ENCODE measurements around the gene CTU2.
A peak's percentile ranks its signal among the peaks of the same experiment; 100 is the strongest.

The CTU2 gene

GRCh38 chr16:88747588-88748301, 41.4 kb downstream of the CTU2 start (continued):
- TF ChIP-seq, protein P1, sequence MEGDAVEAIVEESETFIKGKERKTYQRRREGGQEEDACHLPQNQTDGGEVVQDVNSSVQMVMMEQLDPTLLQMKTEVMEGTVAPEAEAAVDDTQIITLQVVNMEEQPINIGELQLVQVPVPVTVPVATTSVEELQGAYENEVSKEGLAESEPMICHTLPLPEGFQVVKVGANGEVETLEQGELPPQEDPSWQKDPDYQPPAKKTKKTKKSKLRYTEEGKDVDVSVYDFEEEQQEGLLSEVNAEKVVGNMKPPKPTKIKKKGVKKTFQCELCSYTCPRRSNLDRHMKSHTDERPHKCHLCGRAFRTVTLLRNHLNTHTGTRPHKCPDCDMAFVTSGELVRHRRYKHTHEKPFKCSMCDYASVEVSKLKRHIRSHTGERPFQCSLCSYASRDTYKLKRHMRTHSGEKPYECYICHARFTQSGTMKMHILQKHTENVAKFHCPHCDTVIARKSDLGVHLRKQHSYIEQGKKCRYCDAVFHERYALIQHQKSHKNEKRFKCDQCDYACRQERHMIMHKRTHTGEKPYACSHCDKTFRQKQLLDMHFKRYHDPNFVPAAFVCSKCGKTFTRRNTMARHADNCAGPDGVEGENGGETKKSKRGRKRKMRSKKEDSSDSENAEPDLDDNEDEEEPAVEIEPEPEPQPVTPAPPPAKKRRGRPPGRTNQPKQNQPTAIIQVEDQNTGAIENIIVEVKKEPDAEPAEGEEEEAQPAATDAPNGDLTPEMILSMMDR (tag by site-specific recombination; IDR thresholded peaks at IDR 0.05): peak; percentile 61
- TF ChIP-seq KLF17 (tag by site-specific recombination; IDR thresholded peaks at IDR 0.05) (no peak), KLF1 (tag by site-specific recombination; IDR thresholded peaks at IDR 0.05) (peak; percentile 29; the same call in 1 of the 2 replicates), ZNF26 (tag by site-specific recombination; IDR thresholded peaks at IDR 0.05) (no peak), ZNF610 (tag by site-specific recombination; IDR thresholded peaks at IDR 0.05; ENCODE audit: borderline replicate concordance) (no peak), ZSCAN4 (tag by site-specific recombination; IDR thresholded peaks at IDR 0.05) (no peak), ZNF48 (tag by site-specific recombination; IDR thresholded peaks at IDR 0.05) (no peak), SP2 (tag by site-specific recombination; IDR thresholded peaks at IDR 0.05) (0 out of 2 replicates have a peak, but pooled peaks have one; percentile 10), ZNF350 (tag by site-specific recombination; IDR thresholded peaks at IDR 0.05) (no peak), ZNF10 (tag by site-specific recombination; IDR thresholded peaks at IDR 0.05) (no peak), ZSCAN18 (tag by site-specific recombination; IDR thresholded peaks at IDR 0.05) (no peak), ZNF423 (tag by site-specific recombination; IDR thresholded peaks at IDR 0.05) (no peak), ZNF529 (tag by site-specific recombination; IDR thresholded peaks at IDR 0.05; ENCODE audit: insufficient replicate concordance) (no peak), ZNF830 (tag by site-specific recombination; IDR thresholded peaks at IDR 0.05; ENCODE audit: low read depth) (no peak), ZNF670 (tag by site-specific recombination; IDR thresholded peaks at IDR 0.05; ENCODE audit: low read depth) (no peak), ZNF221 (tag by site-specific recombination; IDR thresholded peaks at IDR 0.05; ENCODE audit: borderline replicate concordance) (no peak)
- TF ChIP-seq, protein P2, sequence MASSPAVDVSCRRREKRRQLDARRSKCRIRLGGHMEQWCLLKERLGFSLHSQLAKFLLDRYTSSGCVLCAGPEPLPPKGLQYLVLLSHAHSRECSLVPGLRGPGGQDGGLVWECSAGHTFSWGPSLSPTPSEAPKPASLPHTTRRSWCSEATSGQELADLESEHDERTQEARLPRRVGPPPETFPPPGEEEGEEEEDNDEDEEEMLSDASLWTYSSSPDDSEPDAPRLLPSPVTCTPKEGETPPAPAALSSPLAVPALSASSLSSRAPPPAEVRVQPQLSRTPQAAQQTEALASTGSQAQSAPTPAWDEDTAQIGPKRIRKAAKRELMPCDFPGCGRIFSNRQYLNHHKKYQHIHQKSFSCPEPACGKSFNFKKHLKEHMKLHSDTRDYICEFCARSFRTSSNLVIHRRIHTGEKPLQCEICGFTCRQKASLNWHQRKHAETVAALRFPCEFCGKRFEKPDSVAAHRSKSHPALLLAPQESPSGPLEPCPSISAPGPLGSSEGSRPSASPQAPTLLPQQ (tag by site-specific recombination; IDR thresholded peaks at IDR 0.05): no peak
- TF ChIP-seq, protein P3, sequence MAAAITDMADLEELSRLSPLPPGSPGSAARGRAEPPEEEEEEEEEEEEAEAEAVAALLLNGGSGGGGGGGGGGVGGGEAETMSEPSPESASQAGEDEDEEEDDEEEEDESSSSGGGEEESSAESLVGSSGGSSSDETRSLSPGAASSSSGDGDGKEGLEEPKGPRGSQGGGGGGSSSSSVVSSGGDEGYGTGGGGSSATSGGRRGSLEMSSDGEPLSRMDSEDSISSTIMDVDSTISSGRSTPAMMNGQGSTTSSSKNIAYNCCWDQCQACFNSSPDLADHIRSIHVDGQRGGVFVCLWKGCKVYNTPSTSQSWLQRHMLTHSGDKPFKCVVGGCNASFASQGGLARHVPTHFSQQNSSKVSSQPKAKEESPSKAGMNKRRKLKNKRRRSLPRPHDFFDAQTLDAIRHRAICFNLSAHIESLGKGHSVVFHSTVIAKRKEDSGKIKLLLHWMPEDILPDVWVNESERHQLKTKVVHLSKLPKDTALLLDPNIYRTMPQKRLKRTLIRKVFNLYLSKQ (tag by site-specific recombination; IDR thresholded peaks at IDR 0.05; ENCODE audit: borderline replicate concordance): no peak
- TF ChIP-seq, protein P4, sequence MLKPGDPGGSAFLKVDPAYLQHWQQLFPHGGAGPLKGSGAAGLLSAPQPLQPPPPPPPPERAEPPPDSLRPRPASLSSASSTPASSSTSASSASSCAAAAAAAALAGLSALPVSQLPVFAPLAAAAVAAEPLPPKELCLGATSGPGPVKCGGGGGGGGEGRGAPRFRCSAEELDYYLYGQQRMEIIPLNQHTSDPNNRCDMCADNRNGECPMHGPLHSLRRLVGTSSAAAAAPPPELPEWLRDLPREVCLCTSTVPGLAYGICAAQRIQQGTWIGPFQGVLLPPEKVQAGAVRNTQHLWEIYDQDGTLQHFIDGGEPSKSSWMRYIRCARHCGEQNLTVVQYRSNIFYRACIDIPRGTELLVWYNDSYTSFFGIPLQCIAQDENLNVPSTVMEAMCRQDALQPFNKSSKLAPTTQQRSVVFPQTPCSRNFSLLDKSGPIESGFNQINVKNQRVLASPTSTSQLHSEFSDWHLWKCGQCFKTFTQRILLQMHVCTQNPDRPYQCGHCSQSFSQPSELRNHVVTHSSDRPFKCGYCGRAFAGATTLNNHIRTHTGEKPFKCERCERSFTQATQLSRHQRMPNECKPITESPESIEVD (tag by site-specific recombination; IDR thresholded peaks at IDR 0.05): no peak

All from HEK293 (cell line).